Suprapubic skin (tissue), 3 donors: Measurements from ENCODE around the gene SAYSD1.

ENCODE experiments used
- CTCF ChIP-seq, 2 donors: fragments of 200-600 bp in 1 of 2; fragments of 450-650 bp in 1 of 2; sonication (generic) in 1 of 2; IDR thresholded peaks; one replicate each; pipeline ENCODE4 v1.5.1; 2016 to 2019; ENCODE audit warnings: antibody characterized with exemption in 2 of 2, mild to moderate bottlenecking in 1 of 2, moderate library complexity in 1 of 2
- POLR2AphosphoS5 ChIP-seq, 3 donors: sonication (generic); formaldehyde crosslinking; IDR thresholded peaks; one replicate each; pipeline ENCODE4 v1.6.1; 2017; ENCODE audit warnings: antibody characterized with exemption in 3 of 3

GRCh38 chr6:39114704-39115599, at the start of gene SAYSD1:
- TF ChIP-seq CTCF (IDR thresholded peaks at IDR 0.05) (no peak), POLR2AphosphoS5 (IDR thresholded peaks at IDR 0.05) (peak in 1 of 3 donors; percentile 36)
